ENCODE results near the gene RNLS.

DNA sequence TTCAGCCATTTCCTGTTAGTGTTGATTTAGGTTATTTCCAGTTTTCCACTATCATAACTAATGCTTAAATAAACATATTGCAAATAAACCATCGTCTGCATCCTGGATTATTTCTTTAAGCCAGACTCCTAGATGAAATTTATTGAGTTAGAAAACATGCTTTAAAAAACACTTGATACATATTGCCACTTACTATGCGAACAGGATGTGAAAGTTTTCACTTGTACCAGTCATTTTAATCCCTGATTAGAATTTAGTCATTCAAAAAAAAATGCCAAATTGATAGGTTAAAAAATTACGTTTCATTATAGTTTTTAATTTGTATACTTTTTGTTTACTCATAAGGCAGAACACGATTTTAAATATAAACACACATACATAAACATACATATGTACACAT lies 309.6 kb downstream of the RNLS start:
- TF ChIP-seq, protein P1, sequence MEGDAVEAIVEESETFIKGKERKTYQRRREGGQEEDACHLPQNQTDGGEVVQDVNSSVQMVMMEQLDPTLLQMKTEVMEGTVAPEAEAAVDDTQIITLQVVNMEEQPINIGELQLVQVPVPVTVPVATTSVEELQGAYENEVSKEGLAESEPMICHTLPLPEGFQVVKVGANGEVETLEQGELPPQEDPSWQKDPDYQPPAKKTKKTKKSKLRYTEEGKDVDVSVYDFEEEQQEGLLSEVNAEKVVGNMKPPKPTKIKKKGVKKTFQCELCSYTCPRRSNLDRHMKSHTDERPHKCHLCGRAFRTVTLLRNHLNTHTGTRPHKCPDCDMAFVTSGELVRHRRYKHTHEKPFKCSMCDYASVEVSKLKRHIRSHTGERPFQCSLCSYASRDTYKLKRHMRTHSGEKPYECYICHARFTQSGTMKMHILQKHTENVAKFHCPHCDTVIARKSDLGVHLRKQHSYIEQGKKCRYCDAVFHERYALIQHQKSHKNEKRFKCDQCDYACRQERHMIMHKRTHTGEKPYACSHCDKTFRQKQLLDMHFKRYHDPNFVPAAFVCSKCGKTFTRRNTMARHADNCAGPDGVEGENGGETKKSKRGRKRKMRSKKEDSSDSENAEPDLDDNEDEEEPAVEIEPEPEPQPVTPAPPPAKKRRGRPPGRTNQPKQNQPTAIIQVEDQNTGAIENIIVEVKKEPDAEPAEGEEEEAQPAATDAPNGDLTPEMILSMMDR (IDR thresholded peaks at IDR 0.05) = no peak
- TF ChIP-seq POLR2A (IDR thresholded peaks at IDR 0.05) = no peak
